Cardiac septum (tissue), 1 donor: ENCODE results near the gene JARID2. TPM values are rescaled to one million over a fixed set of nuclear protein-coding genes. Genes with fewer than 3 reads are reported as not detected.

ENCODE experiments used
- DNase-seq: peaks from one replicate; pipeline ENCODE4 v3.0.0-alpha.2; 2020; ENCODE audit warnings: low spot score
- intact Hi-C: fragments of 100-400 bp; cut with DNase I; formaldehyde crosslinking; loops from one replicate; pipeline ENCODE4 v1.14.0; 2022
- total RNA-seq: library from RNA; stranded (reverse); fragmentation: NEBNext Ultra II Directional; extraction: Animal tissue kit (Norgen Biotek cat#: 25700); gene quantifications from one replicate; pipeline ENCODE4 v1.2.1, GENCODE V29; 2021
- donor health status: DM: no; HTN: no; CAD: no.

JARID2 gene
- total RNA-seq, 1 donor from 2014 or later, result 4.5 TPM

GRCh38 chr6:15303162-15303919 lies 57.5 kb downstream of the JARID2 start:
- intact Hi-C loops, result no loop called here
- DNase-seq, result no peak

GRCh38 chr6:15303920-15304291 lies 58.0 kb downstream of the JARID2 start:
- intact Hi-C loops, result no loop called here
- DNase-seq, result no peak

GRCh38 chr6:15304337-15305042 lies 58.6 kb downstream of the JARID2 start:
- DNase-seq, result no peak
- intact Hi-C loops, result no loop called here

- intact Hi-C loops, result no loop called here
- no peak for DNase-seq
These were observed 59.6 kb downstream of the JARID2 start for GRCh38 chr6:15305496-15305895.

DNA sequence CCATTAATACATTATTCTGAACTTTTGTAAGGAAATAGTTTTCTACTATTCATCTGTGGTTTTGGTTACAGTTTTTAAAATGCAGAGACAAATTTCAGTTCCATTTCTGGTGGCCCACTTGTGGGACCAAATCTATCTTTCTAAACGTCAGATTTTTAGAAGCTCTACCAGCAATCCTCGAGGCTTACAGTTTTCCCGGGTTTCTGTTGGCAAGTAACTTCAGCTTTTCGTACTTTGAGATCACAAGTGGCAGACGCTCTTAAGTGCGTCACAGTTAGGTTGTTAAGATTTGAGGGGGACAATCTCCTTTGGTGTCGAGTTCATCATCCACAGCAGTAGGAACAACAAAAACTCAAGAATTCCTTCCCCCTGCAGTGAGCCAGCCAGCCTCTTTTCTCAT lies 60.0 kb downstream of the JARID2 start:
- intact Hi-C loops, result no loop called here
- no peak for DNase-seq

DNA sequence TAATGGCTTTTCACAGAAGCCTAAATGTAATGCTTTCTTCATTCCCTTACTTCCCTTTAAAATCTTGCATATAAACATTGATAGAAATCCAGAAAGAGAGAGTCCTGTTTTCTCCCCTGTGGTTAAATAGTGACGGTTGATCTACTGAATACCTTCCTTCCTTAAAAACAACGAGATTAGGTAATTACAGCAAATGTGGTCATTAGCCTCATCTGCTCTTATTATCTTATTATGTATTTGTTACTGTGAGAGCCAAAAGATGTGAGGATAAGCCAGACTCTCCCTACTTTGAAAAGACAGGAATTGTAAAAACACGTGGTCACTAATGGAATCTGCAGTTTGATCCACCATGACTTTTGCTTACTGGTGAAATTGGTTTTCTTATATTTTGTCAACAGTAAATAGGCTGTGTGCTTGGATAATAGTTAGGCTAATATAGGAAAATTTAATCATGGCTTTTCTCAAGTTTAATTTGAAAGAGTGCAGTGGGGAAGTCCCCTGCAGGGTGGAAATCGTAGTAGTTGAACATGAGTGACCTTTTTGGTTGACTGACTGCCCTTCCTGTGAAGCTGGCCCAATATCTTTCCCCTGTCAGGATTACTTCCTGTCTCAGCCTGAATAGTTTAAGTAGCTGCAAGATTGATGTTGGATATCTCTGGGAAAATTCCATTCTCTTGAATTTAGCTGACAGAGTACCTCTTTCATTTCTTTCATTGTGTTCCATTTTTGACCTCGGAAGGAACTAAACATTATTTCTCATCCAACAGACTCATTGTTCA lies 62.8 kb downstream of the JARID2 start:
- intact Hi-C loops, result no loop called here
- DNase-seq, result no peak

GRCh38 chr6:15309611-15310283 lies 63.9 kb downstream of the JARID2 start:
- no peak for DNase-seq
- intact Hi-C loops, result loop anchor here (5.0 to 10.0 kb wide), 2 partner anchors 62 to 135 kb away; partner anchors contain the start of gene JARID2

DNA sequence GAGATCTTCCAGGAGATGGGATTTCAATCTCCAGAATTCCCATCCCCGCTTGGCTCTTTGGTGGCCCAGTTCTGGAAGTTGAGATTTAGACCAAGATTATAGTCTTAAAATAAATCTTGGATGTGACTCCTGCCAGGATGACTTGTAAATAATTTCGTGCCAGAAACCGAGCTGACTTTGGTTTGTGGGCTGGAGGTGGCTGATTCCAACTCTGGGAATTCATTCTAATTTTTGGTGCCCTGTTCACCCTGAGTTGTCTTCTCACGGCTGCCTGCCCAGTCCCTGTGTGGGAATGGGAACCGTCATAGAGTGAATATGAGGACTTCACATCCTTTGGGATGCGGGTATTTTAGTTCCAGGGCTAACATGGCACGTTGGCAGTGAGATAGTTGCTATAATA lies 64.8 kb downstream of the JARID2 start:
- intact Hi-C loops, result loop anchor here (5.0 to 10.0 kb wide), 2 partner anchors 63 to 134 kb away; partner anchors contain the start of gene JARID2

GRCh38 chr6:15312500-15312899 lies 66.6 kb downstream of the JARID2 start:
- intact Hi-C loops, result loop anchor here (5.0 to 10.0 kb wide), 2 partner anchors 65 to 132 kb away; partner anchors contain the start of gene JARID2
- no peak for DNase-seq

More for the DNA sequence above, 64.8 kb downstream of the JARID2 start:
- no peak for DNase-seq

GRCh38 chr6:15313367-15313766 lies 67.5 kb downstream of the JARID2 start:
- DNase-seq, result no peak
- intact Hi-C loops, result loop anchor here (5.0 to 10.0 kb wide), 2 partner anchors 66 to 131 kb away; partner anchors contain the start of gene JARID2

- DNase-seq, result no peak
- intact Hi-C loops, result loop anchor here (10.0 kb wide), 1 partner anchor 128 kb away; no protein-coding TSS in a partner anchor
These were observed 70.9 kb downstream of the JARID2 start for GRCh38 chr6:15316754-15317153.

- no peak for DNase-seq
- intact Hi-C loops, result loop anchor here (10.0 kb wide), 1 partner anchor 128 kb away; no protein-coding TSS in a partner anchor
These were observed 71.4 kb downstream of the JARID2 start for GRCh38 chr6:15317251-15317650.

GRCh38 chr6:15317934-15318902 lies 72.3 kb downstream of the JARID2 start:
- no peak for DNase-seq
- intact Hi-C loops, result loop anchor here (10.0 kb wide), 1 partner anchor 127 kb away; no protein-coding TSS in a partner anchor

- intact Hi-C loops, result loop anchor here (10.0 kb wide), 1 partner anchor 125 kb away; no protein-coding TSS in a partner anchor
- DNase-seq, result no peak
These were observed 73.8 kb downstream of the JARID2 start for GRCh38 chr6:15319677-15320076.

DNA sequence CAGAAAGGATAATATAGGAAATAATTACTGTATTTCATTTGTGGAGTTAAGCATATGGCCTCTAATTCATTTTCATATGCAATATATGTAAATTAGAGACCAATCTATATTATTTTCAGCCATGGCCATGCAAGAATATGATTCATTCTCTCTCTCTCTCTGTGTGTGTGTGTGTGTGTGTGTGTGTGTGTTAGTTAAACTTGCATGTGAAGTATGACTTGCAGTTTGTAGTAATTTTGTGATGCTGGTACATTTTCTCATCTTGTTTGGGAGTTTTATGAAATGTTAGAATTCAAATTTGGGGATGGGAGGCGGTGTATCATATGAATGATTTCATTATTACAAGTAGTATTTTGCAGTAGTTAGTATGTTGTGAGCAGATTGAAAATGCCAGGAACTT lies 74.8 kb downstream of the JARID2 start:
- no peak for DNase-seq
- intact Hi-C loops, result no loop called here

DNA sequence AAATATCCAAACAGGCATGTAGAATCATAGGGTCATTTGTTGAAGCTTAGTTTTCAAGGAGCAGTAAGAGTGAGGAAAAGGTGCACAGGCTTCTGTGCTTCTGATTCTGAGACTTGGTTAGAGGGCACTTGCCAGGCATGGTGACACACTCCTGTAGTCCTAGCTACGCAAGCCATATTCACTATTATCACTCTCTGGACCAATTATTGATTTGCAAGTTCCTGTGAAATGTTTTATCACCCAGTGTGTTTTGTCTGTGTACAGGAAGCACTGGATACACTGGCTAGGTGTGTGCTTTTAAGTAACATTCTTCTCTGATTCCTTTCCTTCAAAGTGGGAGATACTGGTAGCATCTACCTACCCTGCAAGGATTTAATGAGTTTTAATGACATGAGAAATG lies 76.3 kb downstream of the JARID2 start:
- intact Hi-C loops, result no loop called here
- DNase-seq, result no peak

GRCh38 chr6:15322781-15323536 lies 77.1 kb downstream of the JARID2 start:
- intact Hi-C loops, result no loop called here
- no peak for DNase-seq
